Keratinocyte (primary cell): ENCODE data around the gene PCYOX1L. TPM values are rescaled to one million over a fixed set of nuclear protein-coding genes. Genes with fewer than 3 reads are reported as not detected.

Experiments
- DNase-seq: peaks from one replicate; pipeline ENCODE4 v3.0.0-alpha.2; 2011; ENCODE audit warnings: low read depth, missing footprints, low spot score
- FAIRE-seq: peaks from 2 replicates; lab custom pipeline; 2011; peaks lifted over from hg19 to GRCh38; lab: Jason Lieb, UNC
- H2AFZ ChIP-seq: 2 replicates; pipeline ENCODE4 v1.6.0; 2012; ENCODE audit warnings: low read length, control low read depth, inconsistent platforms; ENCODE audit not compliant: control insufficient read depth
- H3K27ac ChIP-seq: 2 replicates; pipeline ENCODE4 v1.5.1; 2011; ENCODE audit warnings: low read length; ENCODE audit not compliant: control insufficient read depth, insufficient read depth
- H3K27me3 ChIP-seq: 3 replicates; pipeline ENCODE4 v1.6.0; 2011; ENCODE audit warnings: low read length; ENCODE audit not compliant: control insufficient read depth, insufficient read depth; ENCODE audit errors: extremely low read depth
- H3K36me3 ChIP-seq, 2 experiments: 2 replicates in 1 of 2; 3 replicates in 1 of 2; pipeline ENCODE4 v1.5.1; 2011; ENCODE audit warnings: low read length in 2 of 2, mild to moderate bottlenecking in 1 of 2; ENCODE audit not compliant: control insufficient read depth in 2 of 2, insufficient read depth in 2 of 2; ENCODE audit errors: extremely low read depth in 1 of 2
- H3K4me1 ChIP-seq: 3 replicates; pipeline ENCODE4 v1.5.1; 2011; ENCODE audit warnings: low read length; ENCODE audit not compliant: control insufficient read depth, insufficient read depth; ENCODE audit errors: extremely low read depth
- H3K4me2 ChIP-seq: 3 replicates; pipeline ENCODE4 v1.6.0; 2011; ENCODE audit warnings: low read depth, low read length; ENCODE audit not compliant: control insufficient read depth, insufficient read depth; ENCODE audit errors: extremely low read depth
- H3K4me3 ChIP-seq, 3 experiments: fragments of 200-600 bp in 1 of 3; sonication (generic) in 1 of 3; 2 replicates in 2 of 3; 3 replicates in 1 of 3; pipeline ENCODE4 v1.5.1; 2011 to 2016; ENCODE audit warnings: low read length in 3 of 3, mild to moderate bottlenecking in 3 of 3, control low read depth in 2 of 3, inconsistent platforms in 1 of 3, low read depth in 1 of 3, mixed read lengths in 1 of 3, mixed run types in 1 of 3, moderate library complexity in 1 of 3; ENCODE audit not compliant: control insufficient read depth in 2 of 3, insufficient read depth in 2 of 3; ENCODE audit errors: extremely low read depth in 1 of 3
- H3K79me2 ChIP-seq: 2 replicates; pipeline ENCODE4 v1.6.0; 2012; ENCODE audit warnings: low read length; ENCODE audit not compliant: control insufficient read depth, insufficient read depth
- H3K9ac ChIP-seq: 3 replicates; pipeline ENCODE4 v1.6.0; 2011; ENCODE audit warnings: low read length; ENCODE audit not compliant: control insufficient read depth, insufficient read depth; ENCODE audit errors: extremely low read depth
- H3K9me1 ChIP-seq: 3 replicates; pipeline ENCODE4 v1.6.0; 2011; ENCODE audit warnings: low read length; ENCODE audit not compliant: control insufficient read depth, insufficient read depth; ENCODE audit errors: extremely low read depth
- H3K9me3 ChIP-seq: 2 replicates; pipeline ENCODE4 v1.5.1; 2012; ENCODE audit warnings: low read depth, low read length; ENCODE audit not compliant: control insufficient read depth
- H4K20me1 ChIP-seq: 3 replicates; pipeline ENCODE4 v1.6.0; 2011; ENCODE audit warnings: low read length; ENCODE audit not compliant: control insufficient read depth, insufficient read depth; ENCODE audit errors: extremely low read depth
- CTCF ChIP-seq, 3 experiments: IDR thresholded peaks in 1 of 3; conservative IDR thresholded peaks in 1 of 3; optimal IDR thresholded peaks in 1 of 3; 2 replicates in 2 of 3; 3 replicates in 1 of 3; pipeline versions ENCODE3 to v1.5.1; 2011; ENCODE audit warnings: low read length in 3 of 3, mild to moderate bottlenecking in 3 of 3, moderate library complexity in 2 of 3, control low read depth in 1 of 3, inconsistent platforms in 1 of 3; ENCODE audit not compliant: insufficient read depth in 2 of 3; ENCODE audit errors: extremely low read depth in 1 of 3
- EZH2 ChIP-seq: IDR thresholded peaks from one replicate; pipeline ENCODE4 v1.6.1; 2012; ENCODE audit warnings: inconsistent platforms, mild to moderate bottlenecking, low read length, moderate library complexity
- dilution Hi-C: fragments of 300-500 bp; cut with MboI; formaldehyde crosslinking; loops from one replicate; pipeline ENCODE4 v1.7.0; 2020; ENCODE audit warnings: low sequenced_read_pairs; ENCODE audit not compliant: extremely low pct_ligation_motif_present
- polyA plus RNA-seq, 5 experiments: library from polyadenylated mRNA; depleted of rRNA in 3 of 5; stranded (reverse) in 3 of 5; stranded (forward) in 1 of 5; unstranded in 1 of 5; fragments of >200 nt; gene quantifications; 1 replicate in 1 of 5; 2 replicates in 3 of 5; 3 replicates in 1 of 5; pipeline versions ENCODE4 v1.2.1 to v1.2.3, GENCODE V29; 2011 to 2012; ENCODE audit warnings: missing spikeins in 2 of 5, low read depth in 1 of 5, low replicate concordance in 1 of 5

Gene PCYOX1L
- polyA plus RNA-seq, 1 donor (not counting 4 experiments of a cell fraction or from before 2014, with no cell fraction given): 9.5 TPM

GRCh38 chr5:149409268-149409948, 51.6 kb downstream of the PCYOX1L start:
- DNase-seq: no peak
- Histone ChIP-seq H2AFZ (no peak overlapping the region), H3K9me3 (no peaks in the 10 kb centered on the region), H3K27ac (no peak overlapping the region), H3K9me1 (no peaks in the 10 kb centered on the region), H3K79me2 (no peaks in the 10 kb centered on the region), H3K4me3 (no peak overlapping the region), H3K4me2 (no peak overlapping the region), H3K4me1 (no peaks in the 10 kb centered on the region), H3K27me3 (peaks cover 2% of the 10 kb centered on the region), H4K20me1 (no peaks in the 10 kb centered on the region), H3K36me3 (no peaks in the 10 kb centered on the region), H3K9ac (no peak overlapping the region)
- dilution Hi-C loops: no loop called here
- TF ChIP-seq EZH2 (no peak), CTCF (optimal IDR thresholded peaks at IDR 0.05 in 1 of 3, IDR thresholded peaks at IDR 0.05 in 1 of 3, conservative IDR thresholded peaks at IDR 0.05 in 1 of 3; ENCODE audit: extremely low read depth in 1 of 3, insufficient read depth in 2 of 3, low read length in 3 of 3) (no peak)
- no peak for FAIRE-seq

- Histone ChIP-seq H2AFZ (no peak overlapping the region), H3K4me3 (no peak overlapping the region), H3K79me2 (no peaks in the 10 kb centered on the region), H4K20me1 (no peaks in the 10 kb centered on the region), H3K27me3 (peaks cover 2% of the 10 kb centered on the region), H3K27ac (no peak overlapping the region), H3K9me3 (no peaks in the 10 kb centered on the region), H3K4me2 (no peak overlapping the region), H3K9ac (no peak overlapping the region), H3K36me3 (no peaks in the 10 kb centered on the region), H3K9me1 (no peaks in the 10 kb centered on the region), H3K4me1 (no peaks in the 10 kb centered on the region)
- dilution Hi-C loops: no loop called here
- TF ChIP-seq CTCF (optimal IDR thresholded peaks at IDR 0.05 in 1 of 3, IDR thresholded peaks at IDR 0.05 in 1 of 3, conservative IDR thresholded peaks at IDR 0.05 in 1 of 3; ENCODE audit: extremely low read depth in 1 of 3, insufficient read depth in 2 of 3, low read length in 3 of 3) (no peak), EZH2 (no peak)
- DNase-seq: no peak
- FAIRE-seq: no peak
Observed at GRCh38 chr5:149410071-149410470, 52.2 kb downstream of the PCYOX1L start.
